ENCODE results near the gene FEM1A.
"Not testable (repeated sequence)": the region's sequence is repeated elsewhere in the genome, so short reads cannot be mapped to it uniquely, and the experiment has no call there.

FEM1A gene

DNA sequence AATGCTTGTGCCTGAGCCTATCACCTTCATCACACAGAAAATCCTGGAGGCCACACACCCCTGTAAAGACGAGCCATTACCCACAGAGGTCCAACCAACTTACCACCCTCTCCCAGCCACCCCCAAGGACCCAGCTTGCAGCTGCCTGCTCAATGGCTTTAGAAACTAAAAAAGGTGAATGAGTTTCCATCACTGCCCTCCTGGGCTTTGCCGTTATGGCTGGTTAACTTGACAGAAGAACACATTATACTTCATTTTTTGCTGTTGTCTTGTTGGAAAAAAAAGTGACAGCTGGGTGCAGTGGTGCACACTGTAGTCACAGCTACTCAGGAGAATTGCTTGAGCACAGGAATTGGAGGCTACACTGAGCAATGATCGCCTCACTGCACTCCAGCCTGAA lies 17.4 kb upstream of the FEM1A start:
- no peak for DNase-seq (ENCODE audit: low spot score)
- H3K4ac ChIP-seq (ENCODE audit: low read length): no peak overlapping the region
- no peak overlapping the region for H4K91ac ChIP-seq (ENCODE audit: low read depth, low read length, poor library complexity)
- H3K4me3 ChIP-seq (ENCODE audit: low read length in 2 of 2): no peak overlapping the region
- no peak overlapping the region for H3K27ac ChIP-seq (replicated peaks; ENCODE audit: low read length)
- H2AK5ac ChIP-seq (ENCODE audit: low read depth, low read length): no peak overlapping the region
- H2BK120ac ChIP-seq (ENCODE audit: low read depth, low read length): no peak overlapping the region
- H3K4me1 ChIP-seq (ENCODE audit: control insufficient read depth in 2 of 2, insufficient read depth in 1 of 2, low read depth in 1 of 2, low read length in 2 of 2): peaks cover 4 to 5% of the 10 kb centered on the region in 2 donors
- no CpG with 5 or more reads among the region's 3 CpGs for WGBS, 2 donors (ENCODE audit: extremely low coverage in 2 of 2, insufficient read length in 2 of 2, insufficient replicate concordance in 1 of 2)
- no peak overlapping the region for H2BK15ac ChIP-seq (ENCODE audit: low read length)
- H3K9me3 ChIP-seq (replicated peaks in 1 of 2; ENCODE audit: control insufficient read depth in 2 of 2, insufficient read depth in 1 of 2, low read depth in 1 of 2, low read length in 2 of 2): no peaks in the 10 kb centered on the region
- no peaks in the 10 kb centered on the region for H3K36me3 ChIP-seq (replicated peaks in 1 of 2; ENCODE audit: control insufficient read depth in 2 of 2, insufficient read depth in 2 of 2, low read length in 2 of 2)
- H3K23ac ChIP-seq (ENCODE audit: low read depth, low read length, poor library complexity): no peak overlapping the region
- peaks cover 0 to 6% (median 4%) of the 10 kb centered on the region in 3 experiments for H3K27me3 ChIP-seq (ENCODE audit: control insufficient read depth in 3 of 3, insufficient read depth in 3 of 3, low read depth in 1 of 3, low read length in 3 of 3)
- H3K14ac ChIP-seq (ENCODE audit: low read length): no peak overlapping the region
- no peak overlapping the region for H3K4me2 ChIP-seq (ENCODE audit: insufficient read depth, low read length, poor library complexity, severe bottlenecking)
- no peak overlapping the region for H2BK12ac ChIP-seq (ENCODE audit: low read length)
- no peak overlapping the region for H2AFZ ChIP-seq (ENCODE audit: low read length)
- H4K8ac ChIP-seq (ENCODE audit: low read depth, low read length): no peak overlapping the region
- no peaks in the 10 kb centered on the region for H3K79me1 ChIP-seq (ENCODE audit: low read depth, low read length)
- no peak overlapping the region for H2BK5ac ChIP-seq (ENCODE audit: low read length)
- no peak overlapping the region for H3K9ac ChIP-seq (ENCODE audit: low read depth, low read length, poor library complexity)
- H3K18ac ChIP-seq (ENCODE audit: low read length): no peak overlapping the region

DNA sequence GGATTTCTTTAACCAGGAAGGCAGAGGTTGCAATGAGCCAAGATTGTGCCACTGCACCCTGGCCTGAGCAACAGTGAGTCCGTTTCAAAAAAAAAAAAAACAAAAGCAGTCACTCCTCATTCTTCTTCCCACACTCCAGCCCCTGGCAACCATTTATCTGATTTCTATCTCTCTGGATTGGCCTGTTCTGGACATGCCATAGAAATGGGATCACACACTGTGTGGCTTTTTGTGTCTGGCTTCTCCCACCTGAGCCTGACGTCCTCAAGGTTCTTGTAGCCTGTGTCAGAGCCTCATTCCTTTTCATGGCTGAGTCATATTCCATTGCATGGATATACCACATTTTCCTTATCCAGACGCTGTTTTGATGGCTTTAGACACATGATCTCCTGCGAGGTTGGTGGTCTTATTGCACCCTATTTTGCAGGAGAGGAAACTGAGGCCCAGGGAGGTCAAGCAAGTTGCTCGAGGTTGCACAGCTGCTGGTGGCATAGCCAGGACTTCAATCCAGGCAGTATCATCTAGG lies 15.8 kb upstream of the FEM1A start:
- Histone ChIP-seq H4K8ac (ENCODE audit: low read depth, low read length) (no peak overlapping the region), H2BK15ac (ENCODE audit: low read length) (no peak overlapping the region), H2BK12ac (ENCODE audit: low read length) (no peak overlapping the region), H4K91ac (ENCODE audit: low read depth, low read length, poor library complexity) (no peak overlapping the region), H3K18ac (ENCODE audit: low read length) (no peak overlapping the region), H2BK5ac (ENCODE audit: low read length) (no peak overlapping the region), H3K9ac (ENCODE audit: low read depth, low read length, poor library complexity) (no peak overlapping the region), H3K27me3 (ENCODE audit: control insufficient read depth in 3 of 3, insufficient read depth in 3 of 3, low read depth in 1 of 3, low read length in 3 of 3) (peaks cover 0 to 4% (median 4%) of the 10 kb centered on the region in 3 experiments), H3K4ac (ENCODE audit: low read length) (no peak overlapping the region), H3K23ac (ENCODE audit: low read depth, low read length, poor library complexity) (no peak overlapping the region), H3K4me1 (ENCODE audit: control insufficient read depth in 2 of 2, insufficient read depth in 1 of 2, low read depth in 1 of 2, low read length in 2 of 2) (peaks cover 4% of the 10 kb centered on the region in 2 donors), H3K27ac (replicated peaks; ENCODE audit: low read length) (no peak overlapping the region), H2BK120ac (ENCODE audit: low read depth, low read length) (no peak overlapping the region), H3K79me1 (ENCODE audit: low read depth, low read length) (no peaks in the 10 kb centered on the region), H3K36me3 (replicated peaks in 1 of 2; ENCODE audit: control insufficient read depth in 2 of 2, insufficient read depth in 2 of 2, low read length in 2 of 2) (no peaks in the 10 kb centered on the region), H3K9me3 (replicated peaks in 1 of 2; ENCODE audit: control insufficient read depth in 2 of 2, insufficient read depth in 1 of 2, low read depth in 1 of 2, low read length in 2 of 2) (no peaks in the 10 kb centered on the region), H3K4me3 (ENCODE audit: low read length in 2 of 2) (no peak overlapping the region), H2AK5ac (ENCODE audit: low read depth, low read length) (no peak overlapping the region), H2AFZ (ENCODE audit: low read length) (no peak overlapping the region), H3K4me2 (ENCODE audit: insufficient read depth, low read length, poor library complexity, severe bottlenecking) (no peak overlapping the region), H3K14ac (ENCODE audit: low read length) (no peak overlapping the region)
- no CpG with 5 or more reads among the region's 5 CpGs for WGBS, 2 donors (ENCODE audit: extremely low coverage in 2 of 2, insufficient read length in 2 of 2, insufficient replicate concordance in 1 of 2)
- no peak for DNase-seq (ENCODE audit: low spot score)

DNA sequence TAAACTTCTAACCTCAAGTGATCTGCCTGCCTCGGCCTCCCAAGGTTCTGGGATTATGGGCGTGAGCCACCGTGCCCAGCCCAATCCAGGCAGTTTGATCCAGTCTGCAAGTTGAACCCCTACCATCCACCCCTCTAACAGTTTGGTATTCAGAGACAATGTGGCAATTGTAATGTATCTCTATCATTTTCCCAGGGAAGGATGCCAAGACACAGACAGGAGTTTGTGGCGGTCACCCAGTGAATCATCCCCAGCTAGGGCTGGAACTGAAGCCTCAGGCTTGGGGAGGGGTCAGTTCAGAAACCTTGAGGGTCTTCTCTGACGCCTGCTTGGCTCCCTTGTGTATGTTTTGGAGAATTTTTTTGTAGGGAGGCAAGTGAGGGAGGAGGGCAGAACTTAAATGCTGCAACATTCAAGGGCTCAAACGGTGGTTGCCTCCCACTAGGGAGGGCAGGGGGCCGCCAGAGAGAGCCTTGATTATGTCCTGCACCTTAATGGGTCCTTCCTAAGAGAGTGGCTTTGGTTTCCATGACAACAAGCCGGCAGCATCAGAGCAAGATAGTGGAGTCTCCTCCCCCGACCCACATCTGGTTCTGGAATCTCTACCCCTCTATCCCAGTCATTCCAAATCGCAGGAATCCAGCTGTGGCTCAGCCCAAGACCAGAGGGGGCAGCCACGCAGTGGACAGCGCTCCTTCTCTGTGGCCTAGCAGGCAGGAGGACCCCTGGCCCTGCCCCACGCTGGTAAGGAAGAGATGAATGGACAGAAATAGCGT lies 14.9 kb upstream of the FEM1A start:
- H3K4me1 ChIP-seq (ENCODE audit: control insufficient read depth in 2 of 2, insufficient read depth in 1 of 2, low read depth in 1 of 2, low read length in 2 of 2): peaks cover 4% of the 10 kb centered on the region in 2 donors
- H2AFZ ChIP-seq (ENCODE audit: low read length): no peak overlapping the region
- H3K4ac ChIP-seq (ENCODE audit: low read length): no peak overlapping the region
- no peak overlapping the region for H3K4me2 ChIP-seq (ENCODE audit: insufficient read depth, low read length, poor library complexity, severe bottlenecking)
- peaks cover 0 to 4% (median 4%) of the 10 kb centered on the region in 3 experiments for H3K27me3 ChIP-seq (ENCODE audit: control insufficient read depth in 3 of 3, insufficient read depth in 3 of 3, low read depth in 1 of 3, low read length in 3 of 3)
- no peak overlapping the region for H3K9ac ChIP-seq (ENCODE audit: low read depth, low read length, poor library complexity)
- no peaks in the 10 kb centered on the region for H3K36me3 ChIP-seq (replicated peaks in 1 of 2; ENCODE audit: control insufficient read depth in 2 of 2, insufficient read depth in 2 of 2, low read length in 2 of 2)
- no peak overlapping the region for H2BK5ac ChIP-seq (ENCODE audit: low read length)
- H2BK120ac ChIP-seq (ENCODE audit: low read depth, low read length): no peak overlapping the region
- DNase-seq (ENCODE audit: low spot score): no peak
- H3K4me3 ChIP-seq (ENCODE audit: low read length in 2 of 2): no peak overlapping the region
- peak overlapping the region; percentile 79 for H3K14ac ChIP-seq (ENCODE audit: low read length)
- no peak overlapping the region for H3K23ac ChIP-seq (ENCODE audit: low read depth, low read length, poor library complexity)
- no peak overlapping the region for H2AK5ac ChIP-seq (ENCODE audit: low read depth, low read length)
- no peaks in the 10 kb centered on the region for H3K79me1 ChIP-seq (ENCODE audit: low read depth, low read length)
- WGBS, 2 donors (ENCODE audit: extremely low coverage in 2 of 2, insufficient read length in 2 of 2, insufficient replicate concordance in 1 of 2): no CpG with 5 or more reads among the region's 14 CpGs
- H3K9me3 ChIP-seq (replicated peaks in 1 of 2; ENCODE audit: control insufficient read depth in 2 of 2, insufficient read depth in 1 of 2, low read depth in 1 of 2, low read length in 2 of 2): no peaks in the 10 kb centered on the region
- no peak overlapping the region for H3K27ac ChIP-seq (replicated peaks; ENCODE audit: low read length)
- H2BK12ac ChIP-seq (ENCODE audit: low read length): no peak overlapping the region
- H4K8ac ChIP-seq (ENCODE audit: low read depth, low read length): no peak overlapping the region
- no peak overlapping the region for H3K18ac ChIP-seq (ENCODE audit: low read length)
- no peak overlapping the region for H2BK15ac ChIP-seq (ENCODE audit: low read length)
- no peak overlapping the region for H4K91ac ChIP-seq (ENCODE audit: low read depth, low read length, poor library complexity)

DNA sequence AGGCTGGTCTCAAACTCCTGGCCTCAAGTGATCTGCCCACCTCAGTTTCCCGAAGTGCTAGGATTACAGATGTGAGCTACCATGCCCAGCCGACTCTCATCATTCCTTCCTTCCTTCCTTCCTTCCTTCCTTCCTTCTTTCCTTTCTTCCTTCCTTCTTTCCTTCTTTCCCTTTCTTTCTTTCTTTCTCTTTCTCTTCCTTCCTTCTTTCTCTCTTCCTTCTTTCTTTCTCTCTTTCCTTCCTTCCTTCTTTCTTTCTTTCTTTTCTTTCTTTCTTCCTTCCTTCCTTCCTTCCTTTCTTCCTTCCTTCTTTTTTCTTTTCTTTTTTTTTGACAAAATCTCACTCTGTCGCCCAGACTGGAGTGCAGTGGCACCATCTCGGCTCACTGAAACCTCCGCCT lies 13.4 kb upstream of the FEM1A start:
- not testable (repeated sequence) for H3K79me1 ChIP-seq (ENCODE audit: low read depth, low read length); H3K18ac ChIP-seq (ENCODE audit: low read length); DNase-seq (ENCODE audit: low spot score); H3K4ac ChIP-seq (ENCODE audit: low read length); H3K36me3 ChIP-seq (replicated peaks in 1 of 2; ENCODE audit: control insufficient read depth in 2 of 2, insufficient read depth in 2 of 2, low read length in 2 of 2); H3K9me3 ChIP-seq (replicated peaks in 1 of 2; ENCODE audit: control insufficient read depth in 2 of 2, insufficient read depth in 1 of 2, low read depth in 1 of 2, low read length in 2 of 2); H3K14ac ChIP-seq (ENCODE audit: low read length); H2BK5ac ChIP-seq (ENCODE audit: low read length); H3K4me2 ChIP-seq (ENCODE audit: insufficient read depth, low read length, poor library complexity, severe bottlenecking); H2BK12ac ChIP-seq (ENCODE audit: low read length); H3K23ac ChIP-seq (ENCODE audit: low read depth, low read length, poor library complexity); H2BK15ac ChIP-seq (ENCODE audit: low read length); H3K4me3 ChIP-seq (ENCODE audit: low read length in 2 of 2); H4K91ac ChIP-seq (ENCODE audit: low read depth, low read length, poor library complexity); H2AK5ac ChIP-seq (ENCODE audit: low read depth, low read length); H3K4me1 ChIP-seq (ENCODE audit: control insufficient read depth in 2 of 2, insufficient read depth in 1 of 2, low read depth in 1 of 2, low read length in 2 of 2); H2BK120ac ChIP-seq (ENCODE audit: low read depth, low read length); H3K9ac ChIP-seq (ENCODE audit: low read depth, low read length, poor library complexity); H4K8ac ChIP-seq (ENCODE audit: low read depth, low read length); H2AFZ ChIP-seq (ENCODE audit: low read length); H3K27ac ChIP-seq (replicated peaks; ENCODE audit: low read length); H3K27me3 ChIP-seq (ENCODE audit: control insufficient read depth in 3 of 3, insufficient read depth in 3 of 3, low read depth in 1 of 3, low read length in 3 of 3)
- no CpG with 5 or more reads among the region's 5 CpGs for WGBS, 2 donors (ENCODE audit: extremely low coverage in 2 of 2, insufficient read length in 2 of 2, insufficient replicate concordance in 1 of 2)
